GM12878 (cell line): ENCODE measurements around the gene USP25.

Experiments
- TARDBP ChIP-seq: IDR thresholded peaks from 2 replicates; pipeline ENCODE4 v1.6.1; 2016; ENCODE audit warnings: borderline replicate concordance
- TF ChIP-seq, protein P1 (sequence below): IDR thresholded peaks from 2 replicates; pipeline ENCODE4 v1.6.1; 2011; ENCODE audit warnings: low read depth, mild to moderate bottlenecking, low read length, moderate library complexity, borderline replicate concordance; ENCODE audit errors: extremely low read depth

DNA sequence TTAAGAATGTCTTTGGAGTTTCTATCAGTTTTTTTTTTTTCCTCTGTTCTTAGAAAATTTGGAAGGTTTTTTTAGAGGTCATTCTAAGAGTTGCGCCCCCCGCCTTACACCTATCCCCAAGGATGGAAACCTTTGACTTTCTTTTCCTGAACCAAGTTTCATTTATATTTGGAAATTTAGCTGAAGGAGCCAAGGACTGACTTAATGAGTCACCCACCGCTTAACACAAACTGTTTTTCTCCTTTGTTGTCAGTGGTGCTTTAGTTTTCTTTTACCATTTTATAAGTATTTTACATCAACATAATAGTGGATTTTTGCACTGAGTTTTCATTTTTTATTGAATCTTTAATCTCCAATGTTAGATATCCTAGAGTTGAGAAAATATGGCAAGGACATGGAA is 25.3 kb downstream of the USP25 start:
- TF ChIP-seq, protein P1, sequence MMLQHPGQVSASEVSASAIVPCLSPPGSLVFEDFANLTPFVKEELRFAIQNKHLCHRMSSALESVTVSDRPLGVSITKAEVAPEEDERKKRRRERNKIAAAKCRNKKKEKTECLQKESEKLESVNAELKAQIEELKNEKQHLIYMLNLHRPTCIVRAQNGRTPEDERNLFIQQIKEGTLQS = no peak
- no peak for TF ChIP-seq TARDBP
